GM18867 (cell line): ENCODE measurements around the gene CPLX1.

Source experiments
- ATAC-seq: cut with Tn5 transposase; IDR thresholded peaks from one replicate; pipeline ENCODE4 v1.9.1; 2021; ENCODE audit warnings: mild to moderate bottlenecking, moderate library complexity; ENCODE audit not compliant: unreplicated experiment

CPLX1 gene

GRCh38 chr4:833731-834367 lies 7.9 kb upstream of the CPLX1 start:
- ATAC-seq = no peak

- no peak for ATAC-seq
Observed at GRCh38 chr4:833156-833555, 7.2 kb upstream of the CPLX1 start.

- ATAC-seq = no peak
Observed at GRCh38 chr4:832536-832935, 6.6 kb upstream of the CPLX1 start.

- no peak for ATAC-seq
Observed at GRCh38 chr4:832108-832507, 6.2 kb upstream of the CPLX1 start.

DNA sequence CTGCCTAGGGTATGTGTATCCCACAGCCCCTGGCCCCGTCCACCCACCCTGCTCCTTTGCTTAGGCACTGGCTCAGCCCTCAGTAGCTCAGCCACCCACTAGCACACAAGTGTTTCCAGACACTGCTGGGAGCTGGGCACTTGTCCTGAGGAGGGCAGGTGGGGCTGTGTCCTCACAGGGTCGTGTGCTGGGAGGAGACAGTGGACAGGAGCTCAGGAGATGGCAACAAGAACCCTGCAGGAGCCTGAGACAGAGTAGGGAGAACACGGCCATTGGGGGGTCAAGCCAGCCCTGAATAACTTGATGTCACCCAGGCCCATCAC lies 5.5 kb upstream of the CPLX1 start:
- ATAC-seq = no peak

DNA sequence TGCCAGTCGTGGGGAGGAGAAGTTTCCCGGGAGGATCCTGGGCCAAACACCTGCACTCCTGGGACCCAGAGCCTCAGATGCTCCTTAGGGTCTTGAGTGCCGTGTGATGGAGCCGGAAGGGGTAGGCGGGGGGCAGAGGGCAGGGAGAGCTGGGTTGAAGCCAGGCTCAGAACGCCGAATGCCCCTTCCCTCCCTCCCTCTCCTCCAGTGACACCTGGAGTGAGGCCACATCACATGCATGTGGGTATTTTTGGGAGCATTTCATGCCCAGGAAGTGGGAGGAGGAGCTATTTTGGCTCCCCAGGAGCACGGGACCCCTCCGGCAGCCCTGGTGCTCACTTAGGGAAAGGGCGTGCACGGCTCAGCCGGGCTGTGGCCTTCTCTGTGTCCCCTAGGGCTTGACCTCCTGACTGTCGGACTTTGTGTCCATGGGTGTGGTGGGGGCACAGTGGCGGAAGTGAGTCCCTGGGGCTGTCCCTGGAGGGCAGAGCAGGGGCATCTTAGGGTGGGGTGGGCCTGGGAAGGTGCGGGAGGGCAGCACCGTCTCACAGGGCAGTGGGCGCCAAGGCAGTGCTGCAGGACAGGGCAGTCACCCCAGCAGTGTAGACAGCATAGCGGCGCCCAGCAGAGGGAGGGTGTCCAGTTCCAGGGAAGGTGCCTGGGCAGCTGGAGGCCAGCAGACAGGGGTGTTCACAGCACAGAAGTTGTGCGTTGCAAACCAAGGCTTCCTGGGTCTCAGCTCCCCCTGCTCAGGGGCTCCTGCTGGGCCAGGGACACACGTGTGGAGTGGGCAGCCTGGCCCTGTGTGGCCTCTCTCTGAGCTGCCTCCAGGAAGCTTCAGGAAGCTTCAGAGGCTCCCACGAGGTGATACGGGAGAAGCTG lies 4.9 kb upstream of the CPLX1 start:
- ATAC-seq = no peak

DNA sequence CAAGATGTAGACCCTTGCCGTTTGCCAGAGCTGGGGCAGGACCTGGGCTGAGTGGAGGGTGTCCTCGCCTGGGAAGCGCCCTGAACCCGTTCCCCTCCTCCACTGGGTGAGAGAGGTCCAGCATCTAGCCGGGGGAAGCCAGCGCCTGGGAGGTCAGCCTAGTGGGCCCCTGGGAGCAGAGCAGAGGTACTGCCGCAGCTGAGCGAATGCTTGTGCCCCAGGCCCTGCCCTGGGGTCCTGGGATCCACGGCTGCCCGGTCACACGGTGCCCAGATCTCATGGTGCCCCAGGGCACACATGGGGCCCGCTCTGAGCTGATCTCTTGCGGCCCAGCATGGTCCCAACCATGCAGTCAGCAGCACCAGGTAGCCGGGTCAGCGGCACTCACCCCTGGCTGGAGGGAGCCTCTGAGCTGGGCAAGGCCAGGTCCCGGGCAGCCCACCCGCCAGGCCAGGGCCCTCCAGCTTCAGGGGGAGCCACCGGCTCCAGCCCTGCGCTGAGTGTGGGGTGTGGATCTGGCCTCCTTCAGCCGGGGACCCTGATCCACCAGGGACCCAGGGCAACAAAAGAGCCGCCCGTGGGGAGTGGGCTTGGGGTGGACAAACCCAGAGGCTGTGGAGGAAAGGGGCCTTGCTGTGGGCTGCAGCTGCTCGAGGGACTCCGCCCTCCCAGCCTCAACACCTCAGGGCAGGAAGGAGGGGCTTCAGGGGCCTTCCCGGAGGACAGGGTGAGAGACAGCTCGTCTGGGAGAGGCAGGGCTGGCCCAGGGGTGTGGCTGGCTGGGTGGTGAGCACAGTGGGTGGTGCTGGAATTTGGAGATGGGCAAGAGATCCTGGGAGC lies 4.1 kb upstream of the CPLX1 start:
- ATAC-seq = no peak

DNA sequence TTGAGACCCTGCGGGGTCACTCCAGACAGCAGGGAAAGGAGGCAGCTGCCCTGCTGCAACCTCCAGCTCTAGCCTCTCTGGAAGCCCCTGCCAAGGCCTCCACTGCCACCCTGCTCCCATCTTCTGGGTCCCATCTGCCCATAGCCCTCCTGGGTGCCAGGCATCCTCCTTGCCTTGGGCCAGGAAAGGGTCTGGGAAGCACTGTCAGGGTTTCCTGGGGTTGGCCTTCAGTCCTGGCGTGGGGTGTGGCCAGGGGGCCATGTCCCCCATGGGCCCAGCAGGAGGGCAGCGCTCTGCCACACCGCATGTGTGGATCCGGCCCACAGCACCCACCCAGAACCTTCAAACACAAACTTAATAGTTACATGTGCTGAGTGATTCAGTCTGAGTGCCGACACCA lies 3.4 kb upstream of the CPLX1 start:
- no peak for ATAC-seq

DNA sequence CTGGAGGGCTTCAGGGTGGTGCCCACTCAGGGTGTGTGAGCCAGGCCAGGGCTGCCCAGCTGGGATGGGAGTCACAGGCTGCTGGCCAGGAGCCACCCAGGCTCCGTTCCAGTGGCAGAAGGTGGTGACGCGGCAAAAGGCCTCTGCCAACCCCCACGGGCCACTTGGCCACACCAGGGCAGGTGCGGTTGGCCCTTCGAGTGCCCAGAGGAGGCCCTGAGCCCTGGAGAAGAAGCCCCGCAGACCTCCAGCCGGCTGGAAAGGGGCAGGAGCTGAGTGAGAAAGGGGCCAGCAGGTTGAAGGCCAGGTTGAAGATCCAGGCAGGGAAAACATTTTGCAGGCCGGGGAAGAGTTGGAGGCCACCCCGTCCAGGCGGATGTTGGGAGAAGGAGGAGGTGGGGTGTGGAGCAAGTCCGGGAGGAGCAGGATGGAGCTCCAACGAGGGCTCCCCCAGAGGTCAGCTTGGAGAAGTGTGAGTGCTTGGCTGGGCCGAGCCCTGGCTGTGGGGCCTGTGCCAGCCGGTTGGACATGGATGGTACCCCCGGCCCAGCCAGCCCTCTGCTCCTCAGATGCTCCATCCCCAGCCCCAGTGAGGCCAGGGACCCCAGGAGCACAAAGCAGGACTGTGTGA lies 2.8 kb upstream of the CPLX1 start:
- no peak for ATAC-seq

GRCh38 chr4:827209-828081 lies 1.5 kb upstream of the CPLX1 start:
- ATAC-seq = no peak

- ATAC-seq = no peak
Observed at GRCh38 chr4:826508-827208, 729 bp upstream of the CPLX1 start.

- ATAC-seq = no peak
Observed at GRCh38 chr4:825063-825970, 612 bp downstream of the CPLX1 start.

- no peak for ATAC-seq
Observed at GRCh38 chr4:824461-825062, 1.4 kb downstream of the CPLX1 start.

DNA sequence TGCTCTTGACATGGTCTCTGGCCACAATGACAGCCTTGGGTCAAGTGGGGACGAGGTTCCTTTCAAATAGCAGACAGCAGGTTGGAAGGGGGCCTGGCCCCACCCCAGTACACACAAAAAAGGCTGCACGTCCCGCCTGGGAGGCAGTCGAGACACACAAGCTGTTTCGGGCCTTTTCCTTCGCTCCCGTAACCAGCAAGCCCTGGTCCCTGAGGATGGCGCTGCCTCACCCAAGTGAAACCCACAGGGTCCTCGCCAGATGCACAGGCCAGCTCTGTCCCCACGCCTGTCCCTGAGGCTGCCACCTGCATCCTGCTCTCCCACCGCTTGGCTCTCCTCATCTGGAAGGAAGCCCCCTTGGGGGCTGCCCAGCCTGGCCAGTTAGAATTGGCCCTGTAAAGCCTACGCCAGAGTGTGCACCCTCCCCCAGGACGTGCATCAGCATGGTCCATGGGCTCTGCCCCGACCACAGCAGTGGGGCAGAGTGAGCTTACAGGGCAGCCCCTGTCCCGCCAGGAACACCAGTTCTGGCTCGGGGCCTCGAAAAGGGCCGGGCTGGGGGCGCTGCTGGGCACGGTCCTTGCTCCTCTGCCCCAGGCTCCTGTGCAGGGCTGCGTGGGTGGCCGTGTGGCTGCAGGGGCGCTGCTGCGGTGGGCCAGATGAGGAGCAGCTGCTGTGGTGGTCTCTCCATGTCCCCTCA lies 2.0 kb downstream of the CPLX1 start:
- ATAC-seq = no peak

DNA sequence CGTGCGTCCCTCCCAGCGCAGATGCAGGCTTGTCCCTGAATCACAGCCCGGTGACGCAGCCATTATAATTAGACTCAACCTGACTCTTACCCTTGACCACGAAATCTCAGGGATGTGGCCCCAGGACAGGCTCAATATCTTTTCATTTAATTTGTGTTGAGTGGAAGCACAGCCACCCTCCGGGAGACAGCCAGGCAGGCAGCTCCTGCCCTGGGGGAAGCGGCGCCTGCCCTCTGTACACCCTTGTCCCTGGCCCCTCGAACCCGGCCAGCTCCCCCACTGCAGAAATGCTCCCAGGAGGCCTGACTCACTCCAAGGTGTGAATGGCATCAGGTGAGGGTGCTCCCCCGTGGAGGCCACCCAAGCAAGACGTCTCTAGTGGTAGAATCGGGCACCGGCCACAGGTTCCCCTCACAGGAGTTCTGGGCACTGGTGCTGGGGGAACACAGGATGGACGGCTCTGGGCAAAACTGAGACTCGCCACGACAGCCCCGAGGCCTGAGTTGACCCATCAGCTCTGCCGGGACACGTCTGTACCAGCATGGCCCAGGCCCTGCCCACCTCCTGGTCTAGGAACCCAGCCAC lies 2.7 kb downstream of the CPLX1 start:
- ATAC-seq = no peak

DNA sequence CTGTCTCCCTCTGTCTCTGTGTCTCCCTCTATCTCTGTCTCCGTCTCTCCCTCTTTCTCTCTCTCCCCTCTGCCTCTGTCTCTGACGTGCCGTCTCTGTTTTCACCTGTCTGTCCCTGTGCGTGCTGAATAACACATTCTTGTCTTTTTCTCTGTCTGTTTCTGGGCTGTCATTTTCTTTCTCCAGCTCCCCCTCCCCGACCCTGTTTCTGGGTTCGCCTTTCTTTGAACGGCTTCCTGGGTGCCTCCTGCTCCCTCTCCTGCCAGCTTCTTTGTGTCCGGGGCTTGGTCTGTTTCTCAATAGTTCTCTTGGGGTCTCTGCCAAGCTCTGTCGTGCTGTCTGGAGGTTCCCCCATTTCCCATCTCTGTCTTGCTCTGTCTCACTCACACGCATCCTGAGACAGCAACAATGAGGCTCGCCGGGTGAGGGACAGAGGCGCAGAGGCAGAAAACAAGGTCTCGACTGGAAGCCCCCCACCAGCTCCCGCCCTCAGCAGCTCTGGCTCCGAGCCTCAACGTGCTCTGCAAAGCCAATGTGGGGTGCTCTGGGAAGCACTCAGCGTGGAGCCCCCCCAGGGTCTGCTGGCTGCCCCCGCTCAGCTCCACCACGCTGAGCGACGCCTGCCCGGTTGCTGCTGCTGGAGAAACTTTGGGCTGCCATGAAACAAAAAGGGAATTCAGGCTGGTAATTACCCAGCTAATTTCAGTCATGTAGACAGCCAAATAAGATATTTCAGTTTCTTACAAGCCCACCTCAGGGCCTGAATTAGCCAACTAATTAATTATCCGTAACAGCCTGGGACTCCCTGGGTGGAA lies 3.4 kb downstream of the CPLX1 start:
- no peak for ATAC-seq
